BE2C (cell line): ENCODE results near the gene BACE2.

Experiments used
- DNase-seq: peaks from one replicate; pipeline ENCODE4 v3.0.0-alpha.2; 2020
- H3K27me3 ChIP-seq: fragments of 250-450 bp; sonication (Bioruptor Pico); 2 replicates; pipeline ENCODE4 v1.5.1; 2020; ENCODE audit warnings: mild to moderate bottlenecking
- H3K36me3 ChIP-seq: fragments of 250-450 bp; sonication (Bioruptor Pico); 2 replicates; pipeline ENCODE4 v1.5.1; 2020; ENCODE audit warnings: mild to moderate bottlenecking
- H3K4me1 ChIP-seq: fragments of 250-450 bp; sonication (Bioruptor Pico); 2 replicates; pipeline ENCODE4 v1.5.1; 2020
- H3K4me3 ChIP-seq: 2 replicates; pipeline ENCODE4 v1.5.1; 2011; ENCODE audit warnings: low read depth, low read length
- H3K9me3 ChIP-seq: fragments of 250-450 bp; sonication (Bioruptor Pico); 2 replicates; pipeline ENCODE4 v1.5.1; 2020
- CTCF ChIP-seq: IDR thresholded peaks from 2 replicates; pipeline ENCODE4 v1.5.1; 2012; ENCODE audit warnings: mild to moderate bottlenecking, low read depth, low read length

The BACE2 gene

GRCh38 chr21:41317063-41317392, 149.1 kb downstream of the BACE2 start:
- H3K9me3 ChIP-seq = no peaks in the 10 kb centered on the region
- no peak for DNase-seq
- no peak for TF ChIP-seq CTCF
- no peaks in the 10 kb centered on the region for H3K27me3 ChIP-seq
- no peak overlapping the region for H3K4me3 ChIP-seq
- H3K4me1 ChIP-seq = no peaks in the 10 kb centered on the region
- H3K36me3 ChIP-seq = no peaks in the 10 kb centered on the region

GRCh38 chr21:41317458-41317857, 149.5 kb downstream of the BACE2 start:
- Histone ChIP-seq H3K27me3 (no peaks in the 10 kb centered on the region), H3K4me1 (no peaks in the 10 kb centered on the region), H3K36me3 (no peaks in the 10 kb centered on the region), H3K9me3 (no peaks in the 10 kb centered on the region), H3K4me3 (no peak overlapping the region)
- no peak for DNase-seq
- TF ChIP-seq CTCF = no peak

GRCh38 chr21:41318218-41318617, 150.3 kb downstream of the BACE2 start:
- Histone ChIP-seq H3K36me3 (no peaks in the 10 kb centered on the region), H3K4me1 (no peaks in the 10 kb centered on the region), H3K4me3 (no peak overlapping the region), H3K9me3 (no peaks in the 10 kb centered on the region), H3K27me3 (no peaks in the 10 kb centered on the region)
- DNase-seq = no peak
- TF ChIP-seq CTCF = no peak

GRCh38 chr21:41319273-41319672, 151.3 kb downstream of the BACE2 start:
- no peak for TF ChIP-seq CTCF
- H3K36me3 ChIP-seq = no peaks in the 10 kb centered on the region
- no peaks in the 10 kb centered on the region for H3K4me1 ChIP-seq
- no peak overlapping the region for H3K4me3 ChIP-seq
- DNase-seq = no peak
- H3K27me3 ChIP-seq = no peaks in the 10 kb centered on the region
- no peaks in the 10 kb centered on the region for H3K9me3 ChIP-seq

- Histone ChIP-seq H3K4me1 (no peaks in the 10 kb centered on the region), H3K36me3 (no peaks in the 10 kb centered on the region), H3K27me3 (no peaks in the 10 kb centered on the region), H3K4me3 (no peak overlapping the region), H3K9me3 (no peaks in the 10 kb centered on the region)
- TF ChIP-seq CTCF = no peak
- no peak for DNase-seq
Measured at GRCh38 chr21:41321211-41321907, 153.4 kb downstream of the BACE2 start.

- TF ChIP-seq CTCF = no peak
- H3K36me3 ChIP-seq = no peaks in the 10 kb centered on the region
- no peak overlapping the region for H3K4me3 ChIP-seq
- no peak for DNase-seq
- H3K27me3 ChIP-seq = no peaks in the 10 kb centered on the region
- H3K4me1 ChIP-seq = no peaks in the 10 kb centered on the region
- H3K9me3 ChIP-seq = no peaks in the 10 kb centered on the region
Measured at GRCh38 chr21:41321908-41322495, 154.0 kb downstream of the BACE2 start.
